CD4-positive, alpha-beta T cell (primary cell): ENCODE data around the gene AUTS2. TPM values are rescaled to one million over a fixed set of nuclear protein-coding genes. Genes with fewer than 3 reads are reported as not detected.

Source experiments
- ATAC-seq: fragments of 200-7000 bp; cut with Tn5 transposase; one replicate; pipeline ENCODE4 v1.10.0; 2022; ENCODE audit warnings: mild to moderate bottlenecking; ENCODE audit not compliant: poor library complexity
- CTCF ChIA-PET: fragments of 350-600 bp; sonication (Branson Sonifier 250); formaldehyde crosslinking; loops from one replicate; lab custom pipeline; 2021; ENCODE audit warnings: antibody characterized with exemption, inconsistent platforms; lab: Charles Lee
- POLR2A ChIA-PET: fragments of 350-600 bp; sonication (Branson Sonifier 250); formaldehyde crosslinking; loops from one replicate; lab custom pipeline; 2021; ENCODE audit warnings: antibody characterized with exemption, inconsistent platforms; lab: Charles Lee
- DNase-seq, 14 experiments: peaks; one replicate each; pipeline ENCODE4 v3.0.0-alpha.2; 2013 to 2020; ENCODE audit warnings: mixed read lengths in 2 of 14
- H3K27ac ChIP-seq, 2 donors: one replicate each; pipeline versions ENCODE4 v1.5.1 to v1.7.0; 2013; ENCODE audit warnings: low read length in 2 of 2, low read depth in 1 of 2, mild to moderate bottlenecking in 1 of 2
- H3K27me3 ChIP-seq, 2 experiments: 1 replicate in 1 of 2; 2 replicates in 1 of 2; pipeline versions ENCODE4 v1.6.1 to v1.7.0; 2013; ENCODE audit warnings: low read length in 2 of 2, control low read depth in 1 of 2, mild to moderate bottlenecking in 1 of 2, moderate library complexity in 1 of 2; ENCODE audit not compliant: insufficient read depth in 2 of 2, control insufficient read depth in 1 of 2
- H3K36me3 ChIP-seq: one replicate; pipeline ENCODE4 v1.6.1; 2013; ENCODE audit warnings: low read length, control low read depth; ENCODE audit not compliant: insufficient read depth
- H3K4me1 ChIP-seq: one replicate; pipeline ENCODE4 v1.6.1; 2013; ENCODE audit warnings: low read length, control low read depth; ENCODE audit not compliant: insufficient read depth
- H3K4me3 ChIP-seq: one replicate; pipeline ENCODE4 v1.5.1; 2013; ENCODE audit warnings: mild to moderate bottlenecking, low read length, moderate library complexity
- H3K9me3 ChIP-seq, 2 experiments: 1 replicate in 1 of 2; 2 replicates in 1 of 2; pipeline versions ENCODE4 v1.6.1 to v1.7.0; 2013; ENCODE audit warnings: low read length in 2 of 2, mild to moderate bottlenecking in 2 of 2, control low read depth in 1 of 2, moderate library complexity in 1 of 2; ENCODE audit not compliant: control insufficient read depth in 1 of 2, insufficient read depth in 1 of 2
- H3K27ac Mint-ChIP-seq: one replicate; pipeline ENCODE4 v1.8.0; 2020; ENCODE audit warnings: mixed read lengths
- H3K27me3 Mint-ChIP-seq: one replicate; pipeline ENCODE4 v1.8.0; 2021; ENCODE audit warnings: mixed read lengths
- H3K36me3 Mint-ChIP-seq: one replicate; pipeline ENCODE4 v1.8.0; 2021; ENCODE audit warnings: low read depth, mixed read lengths
- H3K4me1 Mint-ChIP-seq: one replicate; pipeline ENCODE4 v1.8.0; 2021; ENCODE audit warnings: low read depth, mixed read lengths
- H3K4me3 Mint-ChIP-seq: one replicate; pipeline ENCODE4 v1.8.0; 2020; ENCODE audit warnings: mild to moderate bottlenecking, mixed read lengths
- H3K9me3 Mint-ChIP-seq: one replicate; pipeline ENCODE4 v1.8.0; 2020; ENCODE audit warnings: mixed read lengths
- intact Hi-C, 2 experiments: fragments of 100-400 bp; cut with DNase I in 1 of 2; cut with micrococcal nuclease in 1 of 2; formaldehyde crosslinking; loops; one replicate each; pipeline versions ENCODE4 v1.15.1 to v1.9.0; 2023 to 2025; cut with DNase I, micrococcal nuclease
- total RNA-seq, 174 experiments: library from RNA in 2 of 174; stranded (reverse) in 2 of 174; gene quantifications; one replicate each; pipeline ENCODE4 v1.2.3 and lab custom pipeline; 2021 to 2026
- TF ChIP-seq, protein P1 (sequence below): fragments of 200-600 bp; IDR thresholded peaks from one replicate; pipeline ENCODE4 v1.8.0; 2022; ENCODE audit warnings: antibody characterized with exemption, mild to moderate bottlenecking

The AUTS2 gene
- total RNA-seq, 2 experiments from 2014 or later, result 43.6 to 47.6 TPM

DNA sequence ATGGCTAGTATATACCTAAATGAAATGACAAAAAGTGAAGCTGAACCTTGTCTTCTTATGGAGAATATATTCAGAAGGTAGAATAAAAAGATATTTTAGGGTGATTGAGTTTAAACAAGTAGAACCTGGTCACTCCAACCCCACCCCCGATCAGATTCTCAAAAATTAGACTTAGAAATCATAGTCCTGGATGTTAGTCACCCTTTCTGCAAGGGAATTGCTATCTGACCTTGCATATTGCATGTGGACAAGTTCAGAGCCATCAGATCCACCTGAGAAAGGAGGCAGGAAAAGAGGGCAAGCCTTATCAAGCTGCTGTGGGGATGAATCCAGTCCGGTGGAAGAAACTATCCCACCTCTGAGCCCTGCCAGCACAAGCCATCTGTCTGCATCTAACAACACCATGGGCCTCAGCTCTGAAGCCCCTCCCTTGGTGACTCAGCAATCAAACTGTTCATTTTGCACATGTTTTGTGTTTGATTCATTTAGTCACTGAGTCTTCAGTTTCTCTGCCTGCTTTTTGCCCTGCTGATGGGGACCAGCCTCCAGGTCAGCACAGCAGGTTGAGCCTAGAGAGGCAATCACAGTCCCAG is 727.3 kb downstream of the AUTS2 start:
- Mint-ChIP-seq H3K4me1 (no peaks in the 10 kb centered on the region), H3K4me3 (no peak overlapping the region), H3K9me3 (no peaks in the 10 kb centered on the region), H3K27me3 (no peaks in the 10 kb centered on the region), H3K27ac (no peak overlapping the region), H3K36me3 (no peaks in the 10 kb centered on the region)
- DNase-seq (no peak), ATAC-seq (no peak)
- TF ChIP-seq, protein P1, sequence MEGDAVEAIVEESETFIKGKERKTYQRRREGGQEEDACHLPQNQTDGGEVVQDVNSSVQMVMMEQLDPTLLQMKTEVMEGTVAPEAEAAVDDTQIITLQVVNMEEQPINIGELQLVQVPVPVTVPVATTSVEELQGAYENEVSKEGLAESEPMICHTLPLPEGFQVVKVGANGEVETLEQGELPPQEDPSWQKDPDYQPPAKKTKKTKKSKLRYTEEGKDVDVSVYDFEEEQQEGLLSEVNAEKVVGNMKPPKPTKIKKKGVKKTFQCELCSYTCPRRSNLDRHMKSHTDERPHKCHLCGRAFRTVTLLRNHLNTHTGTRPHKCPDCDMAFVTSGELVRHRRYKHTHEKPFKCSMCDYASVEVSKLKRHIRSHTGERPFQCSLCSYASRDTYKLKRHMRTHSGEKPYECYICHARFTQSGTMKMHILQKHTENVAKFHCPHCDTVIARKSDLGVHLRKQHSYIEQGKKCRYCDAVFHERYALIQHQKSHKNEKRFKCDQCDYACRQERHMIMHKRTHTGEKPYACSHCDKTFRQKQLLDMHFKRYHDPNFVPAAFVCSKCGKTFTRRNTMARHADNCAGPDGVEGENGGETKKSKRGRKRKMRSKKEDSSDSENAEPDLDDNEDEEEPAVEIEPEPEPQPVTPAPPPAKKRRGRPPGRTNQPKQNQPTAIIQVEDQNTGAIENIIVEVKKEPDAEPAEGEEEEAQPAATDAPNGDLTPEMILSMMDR, result no peak
- CTCF ChIA-PET, result no interaction called here
- H3K27me3 ChIP-seq, result no peaks in the 10 kb centered on the region
- intact Hi-C loops, result loop anchor here in 1 of 2 experiments (10.0 kb wide), 1 partner anchor 61 kb away; no protein-coding TSS in a partner anchor
- H3K4me3 ChIP-seq, result no peak overlapping the region
- no peak overlapping the region for H3K27ac ChIP-seq
- no peaks in the 10 kb centered on the region for H3K36me3 ChIP-seq
- no peaks in the 10 kb centered on the region for H3K4me1 ChIP-seq
- POLR2A ChIA-PET, result no interaction called here
- no peaks in the 10 kb centered on the region for H3K9me3 ChIP-seq

DNA sequence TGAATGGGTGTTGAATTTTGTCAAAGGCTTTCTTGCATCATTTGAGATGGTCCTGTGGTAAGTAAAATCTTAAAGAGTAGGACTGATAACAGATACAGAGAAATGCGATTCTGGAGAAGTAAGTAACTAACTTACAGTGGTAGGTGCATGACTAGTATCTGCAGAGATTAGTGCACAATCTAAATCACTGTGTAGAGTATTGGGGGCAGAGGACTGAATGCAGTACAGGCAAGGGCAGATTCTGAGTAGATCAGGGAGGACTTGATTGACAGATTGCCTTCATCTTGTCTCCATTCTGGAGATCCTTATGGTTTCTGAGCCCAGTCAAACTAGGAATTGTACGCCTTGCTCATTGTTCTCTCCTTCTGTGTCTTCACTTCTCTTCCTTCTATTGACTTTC is 736.0 kb downstream of the AUTS2 start:
- Histone ChIP-seq H3K27ac (no peak overlapping the region), H3K4me1 (peaks cover 5% of the 10 kb centered on the region), H3K4me3 (no peak overlapping the region), H3K9me3 (no peaks in the 10 kb centered on the region), H3K27me3 (no peaks in the 10 kb centered on the region), H3K36me3 (no peaks in the 10 kb centered on the region)
- TF ChIP-seq, protein P1, result no peak
- ChIA-PET CTCF (interaction anchor here (1.1 kb wide), 1 partner anchor 14 kb away, joined by 3 read pairs; no protein-coding TSS in a partner anchor), POLR2A (interaction anchor here (0.7 to 1.9 kb wide), 5 partner anchors 12 to 108 kb away, joined by 3 to 9 read pairs (median 3); no protein-coding TSS in a partner anchor)
- Mint-ChIP-seq H3K27ac (peak overlapping the region; percentile 73), H3K4me1 (peaks cover 17% of the 10 kb centered on the region), H3K36me3 (no peaks in the 10 kb centered on the region), H3K27me3 (no peaks in the 10 kb centered on the region), H3K4me3 (no peak overlapping the region), H3K9me3 (no peaks in the 10 kb centered on the region)
- no peak for ATAC-seq
- DNase-seq, result no peak
- intact Hi-C loops, result no loop called here

DNA sequence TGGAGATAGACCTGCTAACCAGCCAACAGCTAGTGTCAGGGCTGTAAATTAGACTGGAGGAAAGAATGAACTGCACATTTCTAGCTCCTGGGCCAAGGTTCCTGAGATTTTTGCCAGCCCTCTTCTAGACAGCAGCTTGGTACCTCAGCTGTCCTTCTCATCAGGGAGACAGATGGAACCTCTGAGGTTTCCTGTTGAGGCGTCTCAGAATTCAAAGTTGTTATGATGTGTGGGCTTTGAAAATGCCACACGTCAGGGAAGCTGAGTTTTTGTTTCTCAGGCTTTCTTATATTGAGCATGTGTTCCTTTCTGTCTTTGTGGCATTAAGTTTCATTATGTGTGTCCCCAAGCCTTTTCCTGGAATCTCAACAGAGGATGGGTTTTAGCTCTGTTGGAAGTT is 736.6 kb downstream of the AUTS2 start:
- DNase-seq, result peak in 4 of 14 experiments; percentile 18 to 57 (median 30)
- peak; percentile 91 for ATAC-seq
- Histone ChIP-seq H3K4me1 (peaks cover 5% of the 10 kb centered on the region), H3K27me3 (no peaks in the 10 kb centered on the region), H3K4me3 (no peak overlapping the region), H3K9me3 (no peaks in the 10 kb centered on the region), H3K27ac (peak overlapping the region in 1 of 2 donors; percentile 41), H3K36me3 (no peaks in the 10 kb centered on the region)
- ChIA-PET POLR2A (interaction anchor here (0.7 to 1.9 kb wide), 6 partner anchors 12 to 109 kb away, joined by 3 to 9 read pairs (median 3); no protein-coding TSS in a partner anchor), CTCF (interaction anchor here (1.1 kb wide), 1 partner anchor 13 kb away, joined by 3 read pairs; no protein-coding TSS in a partner anchor)
- Mint-ChIP-seq H3K4me1 (peaks cover 17% of the 10 kb centered on the region), H3K27ac (peak overlapping the region; percentile 73), H3K4me3 (no peak overlapping the region), H3K9me3 (no peaks in the 10 kb centered on the region), H3K36me3 (no peaks in the 10 kb centered on the region), H3K27me3 (no peaks in the 10 kb centered on the region)
- TF ChIP-seq, protein P1, result no peak
- intact Hi-C loops, result no loop called here
